Uterus (tissue), 4 donors: ENCODE data around the gene TPM1. TPM values are rescaled to one million over a fixed set of nuclear protein-coding genes. Genes with fewer than 3 reads are reported as not detected.

Experiments
- DNase-seq, 2 donors: peaks; one replicate each; pipeline ENCODE4 v3.0.0-alpha.2; 2019 to 2020
- H3K27ac ChIP-seq, 2 donors: fragments of 200-600 bp; sonication (generic); 1 replicate in 1 of 2; 2 replicates in 1 of 2; pipeline ENCODE4 v1.5.1; 2016 to 2018
- H3K27me3 ChIP-seq, 2 donors: fragments of 200-600 bp; sonication (generic); one replicate each; pipeline ENCODE4 v1.5.1; 2018 to 2019; ENCODE audit warnings: control low read depth in 1 of 2
- H3K36me3 ChIP-seq, 2 donors: fragments of 200-600 bp; sonication (generic); one replicate each; pipeline ENCODE4 v1.5.1; 2019; ENCODE audit warnings: control low read depth in 1 of 2
- H3K4me1 ChIP-seq, 2 donors: fragments of 200-600 bp; sonication (generic); one replicate each; pipeline ENCODE4 v1.5.1; 2018 to 2019; ENCODE audit warnings: control low read depth in 1 of 2
- H3K4me3 ChIP-seq, 2 donors: fragments of 200-600 bp; sonication (generic); 1 replicate in 1 of 2; 2 replicates in 1 of 2; pipeline ENCODE4 v1.5.1; 2018 to 2019; ENCODE audit warnings: mild to moderate bottlenecking in 1 of 2
- H3K9me3 ChIP-seq, 2 donors: fragments of 200-600 bp; sonication (generic); one replicate each; pipeline ENCODE4 v1.5.1; 2019; ENCODE audit warnings: control low read depth in 1 of 2
- POLR2A ChIP-seq, 2 donors: fragments of 450-650 bp; IDR thresholded peaks; one replicate each; pipeline ENCODE4 v1.6.1; 2016; ENCODE audit warnings: antibody characterized with exemption in 2 of 2, mild to moderate bottlenecking in 1 of 2, moderate library complexity in 1 of 2
- intact Hi-C: fragments of 100-400 bp; cut with DNase I; formaldehyde crosslinking; loops from one replicate; pipeline ENCODE4 v1.15.1; 2023; ENCODE audit warnings: low total_unique reads
- total RNA-seq, 4 donors: library from RNA; depleted of rRNA in 3 of 4; stranded (reverse); fragments of >200 nt in 3 of 4; gene quantifications; one replicate each; pipeline versions ENCODE4 v1.1.0 to v1.2.4, GENCODE V29; 2014 to 2023
- TF ChIP-seq, protein P1 (sequence below), 4 experiments: fragments of 200-600 bp in 2 of 4; fragments of 450-650 bp in 2 of 4; sonication (generic) in 2 of 4; IDR thresholded peaks; one replicate each; pipeline ENCODE4 v1.5.1; 2016 to 2019; ENCODE audit warnings: antibody characterized with exemption in 4 of 4, mild to moderate bottlenecking in 2 of 4, moderate library complexity in 1 of 4
- donor health status: DM: yes; HTN: yes; CAD: no.

The TPM1 gene
- total RNA-seq, 4 donors from 2014 or later = 622 to 1,998 (median 1,003) TPM

DNA sequence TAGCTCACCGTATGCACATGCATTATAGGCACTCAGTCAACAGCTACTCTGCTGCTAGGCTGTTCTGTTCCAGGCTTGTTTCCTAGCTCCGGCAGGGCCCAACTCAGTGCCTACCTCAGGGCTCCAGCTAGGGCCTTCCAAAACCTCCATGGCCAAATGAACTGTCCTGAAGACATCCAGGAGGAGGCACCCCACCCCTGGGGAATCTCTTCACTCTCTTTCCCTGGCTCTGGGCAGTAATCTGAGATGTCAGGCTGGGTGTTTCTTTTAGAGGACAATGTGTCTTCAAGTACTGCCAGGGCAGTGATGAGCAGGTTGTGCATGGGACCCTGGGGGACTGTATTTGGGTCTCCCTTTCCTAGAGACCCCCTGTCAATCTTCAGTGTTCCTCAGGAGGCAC, 38.3 kb upstream of the TPM1 start:
- H3K4me3 ChIP-seq = no peak overlapping the region
- TF ChIP-seq, protein P1, sequence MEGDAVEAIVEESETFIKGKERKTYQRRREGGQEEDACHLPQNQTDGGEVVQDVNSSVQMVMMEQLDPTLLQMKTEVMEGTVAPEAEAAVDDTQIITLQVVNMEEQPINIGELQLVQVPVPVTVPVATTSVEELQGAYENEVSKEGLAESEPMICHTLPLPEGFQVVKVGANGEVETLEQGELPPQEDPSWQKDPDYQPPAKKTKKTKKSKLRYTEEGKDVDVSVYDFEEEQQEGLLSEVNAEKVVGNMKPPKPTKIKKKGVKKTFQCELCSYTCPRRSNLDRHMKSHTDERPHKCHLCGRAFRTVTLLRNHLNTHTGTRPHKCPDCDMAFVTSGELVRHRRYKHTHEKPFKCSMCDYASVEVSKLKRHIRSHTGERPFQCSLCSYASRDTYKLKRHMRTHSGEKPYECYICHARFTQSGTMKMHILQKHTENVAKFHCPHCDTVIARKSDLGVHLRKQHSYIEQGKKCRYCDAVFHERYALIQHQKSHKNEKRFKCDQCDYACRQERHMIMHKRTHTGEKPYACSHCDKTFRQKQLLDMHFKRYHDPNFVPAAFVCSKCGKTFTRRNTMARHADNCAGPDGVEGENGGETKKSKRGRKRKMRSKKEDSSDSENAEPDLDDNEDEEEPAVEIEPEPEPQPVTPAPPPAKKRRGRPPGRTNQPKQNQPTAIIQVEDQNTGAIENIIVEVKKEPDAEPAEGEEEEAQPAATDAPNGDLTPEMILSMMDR (IDR thresholded peaks at IDR 0.05) = no peak
- TF ChIP-seq POLR2A (IDR thresholded peaks at IDR 0.05) = no peak
- H3K4me1 ChIP-seq = no peaks in the 10 kb centered on the region
- no peak overlapping the region for H3K27ac ChIP-seq
- H3K27me3 ChIP-seq = no peaks in the 10 kb centered on the region
- intact Hi-C loops = no loop called here
- DNase-seq = no peak
- no peaks in the 10 kb centered on the region for H3K9me3 ChIP-seq
- H3K36me3 ChIP-seq = no peaks in the 10 kb centered on the region

DNA sequence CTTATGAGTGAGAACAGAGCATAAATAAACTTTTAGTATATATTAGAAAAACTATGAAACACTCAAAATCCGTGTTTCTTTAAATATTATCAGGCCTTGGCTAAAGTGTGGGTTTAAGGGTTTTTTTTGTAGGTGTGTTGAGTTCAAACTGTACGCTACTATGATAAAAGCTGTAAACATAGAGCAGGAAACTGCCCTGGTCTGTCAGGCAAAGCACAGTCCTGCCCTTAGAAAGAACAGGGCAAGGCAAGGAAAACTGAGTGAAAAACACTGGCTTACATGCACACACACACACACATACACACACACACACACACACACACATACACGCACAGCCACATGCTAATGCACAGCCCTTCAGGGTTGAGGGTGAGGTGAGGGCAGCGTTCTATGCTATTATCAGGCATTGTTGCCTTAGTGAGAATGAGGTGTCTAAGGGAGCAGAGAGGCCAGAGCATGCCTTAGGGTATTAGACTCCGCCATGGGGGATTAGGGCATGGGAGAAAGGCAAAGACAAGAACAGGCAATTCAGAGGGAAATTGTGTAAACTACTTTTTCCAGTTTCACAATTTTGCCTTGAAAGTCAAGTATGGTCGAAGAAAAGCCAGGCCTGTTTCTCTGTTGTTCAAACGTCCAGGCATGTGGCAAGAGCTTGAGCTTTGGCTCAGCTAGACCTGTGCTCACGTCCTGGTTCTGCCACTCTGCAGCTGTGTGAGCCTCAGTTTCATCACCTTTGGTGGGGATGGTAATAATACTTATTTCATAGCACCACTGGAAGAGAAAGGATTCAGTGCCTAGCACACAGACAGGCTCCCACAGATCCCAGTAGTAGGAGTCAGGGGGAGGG, 36.3 kb upstream of the TPM1 start:
- H3K27ac ChIP-seq = peak overlapping the region in 1 of 2 donors; percentile 46
- no peaks in the 10 kb centered on the region for H3K27me3 ChIP-seq
- TF ChIP-seq POLR2A (IDR thresholded peaks at IDR 0.05) = no peak
- TF ChIP-seq, protein P1 (IDR thresholded peaks at IDR 0.05) = no peak
- no peaks in the 10 kb centered on the region for H3K36me3 ChIP-seq
- H3K4me1 ChIP-seq = no peaks in the 10 kb centered on the region
- DNase-seq = no peak
- H3K9me3 ChIP-seq = no peaks in the 10 kb centered on the region
- no peak overlapping the region for H3K4me3 ChIP-seq
- intact Hi-C loops = no loop called here

DNA sequence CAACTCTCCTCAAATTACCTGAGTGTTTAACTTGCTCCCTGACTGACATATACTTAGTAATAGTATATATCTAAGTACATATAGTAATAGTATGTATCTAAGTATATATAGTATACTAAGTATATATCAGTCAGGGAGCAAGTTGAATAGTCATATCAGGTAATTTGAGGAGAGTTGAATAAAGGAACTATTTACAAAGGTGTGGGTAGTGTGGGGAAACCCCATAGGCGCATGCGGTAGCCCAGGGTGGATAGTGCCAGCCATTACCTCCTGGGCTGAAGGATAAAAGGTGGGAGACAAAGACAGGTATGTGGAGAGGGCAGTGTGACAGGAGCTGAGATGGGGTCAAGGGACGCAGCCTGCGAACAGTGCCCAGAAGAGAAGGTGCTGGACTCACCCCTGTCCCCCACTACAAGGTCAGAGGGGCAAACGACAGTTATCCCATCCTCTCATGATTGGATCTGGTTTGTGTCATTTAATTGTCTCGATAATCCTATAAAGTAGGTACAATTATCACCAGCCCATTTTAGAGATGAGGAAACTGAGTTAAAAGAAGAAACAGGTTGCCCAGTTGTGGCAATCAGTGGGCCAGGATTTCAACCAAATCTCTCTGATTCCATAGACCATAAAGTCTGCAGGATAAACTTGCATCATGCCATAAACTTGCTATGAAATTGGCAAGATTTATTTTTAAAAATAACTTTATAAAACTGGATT, 34.1 kb upstream of the TPM1 start:
- TF ChIP-seq, protein P1 (IDR thresholded peaks at IDR 0.05) = no peak
- TF ChIP-seq POLR2A (IDR thresholded peaks at IDR 0.05) = no peak
- no peaks in the 10 kb centered on the region for H3K36me3 ChIP-seq
- no peak overlapping the region for H3K4me3 ChIP-seq
- intact Hi-C loops = no loop called here
- H3K27ac ChIP-seq = no peak overlapping the region
- H3K4me1 ChIP-seq = no peaks in the 10 kb centered on the region
- H3K9me3 ChIP-seq = no peaks in the 10 kb centered on the region
- H3K27me3 ChIP-seq = no peaks in the 10 kb centered on the region
- DNase-seq = no peak

DNA sequence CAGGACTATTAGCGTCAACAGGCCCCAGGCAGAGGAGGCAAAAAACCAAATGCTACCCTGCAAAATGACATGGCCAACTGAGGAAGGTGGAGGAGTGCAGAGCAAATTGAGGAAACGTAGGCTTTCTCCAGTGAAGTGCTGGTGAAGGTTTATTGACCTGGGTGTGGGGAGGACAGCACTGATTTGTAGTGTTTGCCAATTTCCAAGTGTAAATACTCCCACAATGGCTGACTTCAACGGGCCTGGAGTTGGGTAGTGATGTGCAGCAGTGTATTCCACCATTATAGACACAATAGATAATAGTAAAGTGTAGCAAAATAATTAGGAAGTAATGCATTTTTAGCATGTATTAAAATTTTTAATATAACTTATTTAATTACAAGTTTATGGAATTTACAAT, 32.2 kb upstream of the TPM1 start:
- Histone ChIP-seq H3K4me1 (no peaks in the 10 kb centered on the region), H3K36me3 (no peaks in the 10 kb centered on the region), H3K4me3 (no peak overlapping the region), H3K27ac (no peak overlapping the region), H3K9me3 (no peaks in the 10 kb centered on the region), H3K27me3 (no peaks in the 10 kb centered on the region)
- TF ChIP-seq, protein P1 (IDR thresholded peaks at IDR 0.05) = no peak
- no peak for TF ChIP-seq POLR2A (IDR thresholded peaks at IDR 0.05)
- intact Hi-C loops = no loop called here
- DNase-seq = no peak
